Lower leg skin (tissue), 3 donors: ENCODE measurements around the gene BOD1.

Experiments used
- POLR2A ChIP-seq, 2 donors: fragments of 450-650 bp; IDR thresholded peaks; one replicate each; pipeline ENCODE4 v1.6.1; 2016 to 2017; ENCODE audit warnings: antibody characterized with exemption in 2 of 2, mild to moderate bottlenecking in 1 of 2, moderate library complexity in 1 of 2
- TF ChIP-seq, protein P1 (sequence below), 3 donors: fragments of 450-650 bp; IDR thresholded peaks; one replicate each; pipeline ENCODE4 v1.5.1; 2016; ENCODE audit warnings: antibody characterized with exemption in 3 of 3, mild to moderate bottlenecking in 3 of 3, moderate library complexity in 2 of 3

GRCh38 chr5:173577817-173578216 lies 38.6 kb downstream of the BOD1 start:
- TF ChIP-seq, protein P1, sequence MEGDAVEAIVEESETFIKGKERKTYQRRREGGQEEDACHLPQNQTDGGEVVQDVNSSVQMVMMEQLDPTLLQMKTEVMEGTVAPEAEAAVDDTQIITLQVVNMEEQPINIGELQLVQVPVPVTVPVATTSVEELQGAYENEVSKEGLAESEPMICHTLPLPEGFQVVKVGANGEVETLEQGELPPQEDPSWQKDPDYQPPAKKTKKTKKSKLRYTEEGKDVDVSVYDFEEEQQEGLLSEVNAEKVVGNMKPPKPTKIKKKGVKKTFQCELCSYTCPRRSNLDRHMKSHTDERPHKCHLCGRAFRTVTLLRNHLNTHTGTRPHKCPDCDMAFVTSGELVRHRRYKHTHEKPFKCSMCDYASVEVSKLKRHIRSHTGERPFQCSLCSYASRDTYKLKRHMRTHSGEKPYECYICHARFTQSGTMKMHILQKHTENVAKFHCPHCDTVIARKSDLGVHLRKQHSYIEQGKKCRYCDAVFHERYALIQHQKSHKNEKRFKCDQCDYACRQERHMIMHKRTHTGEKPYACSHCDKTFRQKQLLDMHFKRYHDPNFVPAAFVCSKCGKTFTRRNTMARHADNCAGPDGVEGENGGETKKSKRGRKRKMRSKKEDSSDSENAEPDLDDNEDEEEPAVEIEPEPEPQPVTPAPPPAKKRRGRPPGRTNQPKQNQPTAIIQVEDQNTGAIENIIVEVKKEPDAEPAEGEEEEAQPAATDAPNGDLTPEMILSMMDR (IDR thresholded peaks at IDR 0.05), result no peak
- TF ChIP-seq POLR2A (IDR thresholded peaks at IDR 0.05), result no peak
